K562 (cell line): Measurements from ENCODE around the gene PHLDB1. TPM values are rescaled to one million over a fixed set of nuclear protein-coding genes. Genes with fewer than 3 reads are reported as not detected.

ENCODE experiments used
- ATF7 ChIP-seq: fragments of 450-650 bp; IDR thresholded peaks from 2 replicates; pipeline ENCODE4 v1.7.1; 2014; ENCODE audit warnings: mild to moderate bottlenecking, moderate library complexity
- HDAC1 ChIP-seq, 2 experiments: fragments of 450-650 bp; IDR thresholded peaks; 2 replicates each; pipeline ENCODE4 v1.6.1; 2016 to 2017; ENCODE audit warnings: inconsistent platforms in 1 of 2, mild to moderate bottlenecking in 1 of 2, moderate library complexity in 1 of 2
- HDAC8 ChIP-seq: fragments of 450-650 bp; IDR thresholded peaks from 2 replicates; pipeline ENCODE4 v1.6.1; 2016; ENCODE audit warnings: mild to moderate bottlenecking, missing genetic modification characterization, moderate library complexity, missing compliant biosample characterization
- HMGN3 ChIP-seq: IDR thresholded peaks from 2 replicates; pipeline ENCODE4 v1.6.1; 2011; ENCODE audit warnings: borderline replicate concordance, low read depth, mild to moderate bottlenecking, mixed read lengths, low read length; ENCODE audit not compliant: insufficient read length; ENCODE audit errors: extremely low read depth
- MEF2D ChIP-seq: conservative IDR thresholded peaks from 2 replicates; pipeline ENCODE4 v1.6.1; 2016; ENCODE audit warnings: low read depth, missing genetic modification characterization, missing compliant biosample characterization
- NONO ChIP-seq, 2 experiments: fragments of 200-400 bp in 1 of 2; fragments of 450-650 bp in 1 of 2; formaldehyde crosslinking in 1 of 2; IDR thresholded peaks; 2 replicates each; pipeline ENCODE4 v1.6.1; 2017; ENCODE audit warnings: low read depth in 2 of 2, mild to moderate bottlenecking in 2 of 2, moderate library complexity in 2 of 2, low read length in 1 of 2
- RBM14 ChIP-seq: fragments of 200-400 bp; formaldehyde crosslinking; IDR thresholded peaks from 2 replicates; pipeline ENCODE4 v1.6.1; 2018; ENCODE audit warnings: low read depth, mild to moderate bottlenecking, low read length, moderate library complexity, borderline replicate concordance; ENCODE audit not compliant: insufficient read depth
- ZBTB7A ChIP-seq: IDR thresholded peaks from 2 replicates; pipeline ENCODE4 v1.6.1; 2011; ENCODE audit warnings: low read depth, mild to moderate bottlenecking, low read length, moderate library complexity, borderline replicate concordance; ENCODE audit not compliant: control insufficient read depth
- ZSCAN32 ChIP-seq: fragments of 450-650 bp; formaldehyde crosslinking; IDR thresholded peaks from 2 replicates; pipeline ENCODE4 v1.4.0; 2020; ENCODE audit warnings: mild to moderate bottlenecking, moderate library complexity
- polyA plus RNA-seq, 8 experiments: library from polyadenylated mRNA; depleted of rRNA in 4 of 8; stranded (reverse) in 5 of 8; unstranded in 3 of 8; fragments of >200 nt; fragmentation: Nextera tagmentation in 2 of 8; fragmentation: Illumina TruSeq in 1 of 8; extraction: Ambion mirVana in 2 of 8; extraction: Trizol in 1 of 8; gene quantifications; 2 replicates each; pipeline versions ENCODE4 v1.2.1 to v1.2.3, GENCODE V29; 2011 to 2014; ENCODE audit warnings: inconsistent platforms in 1 of 8, missing spikeins in 1 of 8
- total RNA-seq, 7 experiments: library from RNA; depleted of rRNA in 6 of 7; stranded (reverse); fragments of >200 nt in 6 of 7; fragmentation: Illumina TruSeq in 2 of 7; extraction: Trizol in 2 of 7; gene quantifications; 2 replicates each; pipeline versions ENCODE4 v1.2.1 to v1.2.3, GENCODE V29; 2011 to 2021; ENCODE audit warnings: low replicate concordance in 1 of 7
- TF ChIP-seq, protein P1 (sequence below), 2 experiments: fragments of 450-650 bp; formaldehyde crosslinking in 1 of 2; IDR thresholded peaks; 2 replicates each; pipeline versions ENCODE4 v1.4.0 to v1.6.1; 2014 to 2020; ENCODE audit warnings: mild to moderate bottlenecking in 2 of 2, borderline replicate concordance in 1 of 2, low read depth in 1 of 2
- TF ChIP-seq, protein P2 (sequence below): fragments of 450-650 bp; IDR thresholded peaks from 2 replicates; pipeline ENCODE4 v1.6.1; 2017; ENCODE audit warnings: antibody characterized with exemption
- TF ChIP-seq, protein P3 (sequence below): sonication (generic); formaldehyde crosslinking; IDR thresholded peaks from 2 replicates; pipeline ENCODE4 v1.8.1; 2023; ENCODE audit warnings: mild to moderate bottlenecking, missing genetic modification reagents, moderate library complexity

PHLDB1 gene
- total and polyA plus RNA-seq, 9 of the 15 experiments (the other 6 are each of a cell fraction or from before 2014, with no cell fraction given) = 2.0 to 28.7 (median 16.2) TPM

DNA sequence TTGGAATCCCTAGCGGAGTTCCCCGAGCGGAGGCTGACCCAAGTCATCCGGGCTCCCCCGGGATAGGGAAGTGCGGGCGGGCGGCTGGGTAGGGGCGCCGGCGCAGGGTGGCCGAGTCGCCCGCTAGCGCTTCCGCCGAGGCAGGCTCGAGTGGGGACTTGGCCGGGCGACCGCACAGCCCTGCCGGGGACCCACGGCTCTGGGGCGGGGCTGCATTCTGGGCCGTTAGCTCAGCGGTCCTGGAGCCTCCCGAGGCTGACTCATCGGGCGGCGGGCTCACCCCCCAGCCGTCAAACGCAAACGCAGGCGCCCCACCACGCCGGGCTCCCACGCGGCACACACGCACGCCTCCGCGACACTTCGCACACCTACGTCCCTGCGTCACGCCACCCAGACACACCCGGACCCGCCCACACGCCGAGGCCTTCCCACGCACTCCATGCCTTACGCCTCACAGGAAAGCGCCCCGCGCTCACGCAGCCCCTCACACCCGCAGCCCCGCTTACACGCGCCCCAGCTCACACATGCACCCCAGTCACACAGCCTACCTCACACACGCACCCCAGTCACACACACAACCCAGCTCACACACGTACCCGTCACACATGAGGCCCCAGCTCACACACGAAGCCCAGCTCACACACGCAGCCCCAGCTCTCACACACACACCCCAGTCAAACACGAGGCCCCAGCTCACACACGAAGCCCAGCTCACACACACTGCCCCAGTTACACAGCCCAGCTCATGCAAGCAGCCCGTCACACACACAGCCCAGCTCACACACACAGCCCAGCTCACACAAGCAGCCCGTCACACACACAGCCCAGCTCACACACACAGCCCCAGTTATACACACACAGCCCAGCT is 1.2 kb downstream of the PHLDB1 start (continued):
- TF ChIP-seq, protein P1, sequence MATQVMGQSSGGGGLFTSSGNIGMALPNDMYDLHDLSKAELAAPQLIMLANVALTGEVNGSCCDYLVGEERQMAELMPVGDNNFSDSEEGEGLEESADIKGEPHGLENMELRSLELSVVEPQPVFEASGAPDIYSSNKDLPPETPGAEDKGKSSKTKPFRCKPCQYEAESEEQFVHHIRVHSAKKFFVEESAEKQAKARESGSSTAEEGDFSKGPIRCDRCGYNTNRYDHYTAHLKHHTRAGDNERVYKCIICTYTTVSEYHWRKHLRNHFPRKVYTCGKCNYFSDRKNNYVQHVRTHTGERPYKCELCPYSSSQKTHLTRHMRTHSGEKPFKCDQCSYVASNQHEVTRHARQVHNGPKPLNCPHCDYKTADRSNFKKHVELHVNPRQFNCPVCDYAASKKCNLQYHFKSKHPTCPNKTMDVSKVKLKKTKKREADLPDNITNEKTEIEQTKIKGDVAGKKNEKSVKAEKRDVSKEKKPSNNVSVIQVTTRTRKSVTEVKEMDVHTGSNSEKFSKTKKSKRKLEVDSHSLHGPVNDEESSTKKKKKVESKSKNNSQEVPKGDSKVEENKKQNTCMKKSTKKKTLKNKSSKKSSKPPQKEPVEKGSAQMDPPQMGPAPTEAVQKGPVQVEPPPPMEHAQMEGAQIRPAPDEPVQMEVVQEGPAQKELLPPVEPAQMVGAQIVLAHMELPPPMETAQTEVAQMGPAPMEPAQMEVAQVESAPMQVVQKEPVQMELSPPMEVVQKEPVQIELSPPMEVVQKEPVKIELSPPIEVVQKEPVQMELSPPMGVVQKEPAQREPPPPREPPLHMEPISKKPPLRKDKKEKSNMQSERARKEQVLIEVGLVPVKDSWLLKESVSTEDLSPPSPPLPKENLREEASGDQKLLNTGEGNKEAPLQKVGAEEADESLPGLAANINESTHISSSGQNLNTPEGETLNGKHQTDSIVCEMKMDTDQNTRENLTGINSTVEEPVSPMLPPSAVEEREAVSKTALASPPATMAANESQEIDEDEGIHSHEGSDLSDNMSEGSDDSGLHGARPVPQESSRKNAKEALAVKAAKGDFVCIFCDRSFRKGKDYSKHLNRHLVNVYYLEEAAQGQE (IDR thresholded peaks at IDR 0.05; ENCODE audit: borderline replicate concordance) = no peak
- TF ChIP-seq, protein P1 (CRISPR knock-in tag; IDR thresholded peaks at IDR 0.05; ENCODE audit: low read depth) = peak; percentile 48; the same call in 1 of the 2 replicates
- TF ChIP-seq, protein P2, sequence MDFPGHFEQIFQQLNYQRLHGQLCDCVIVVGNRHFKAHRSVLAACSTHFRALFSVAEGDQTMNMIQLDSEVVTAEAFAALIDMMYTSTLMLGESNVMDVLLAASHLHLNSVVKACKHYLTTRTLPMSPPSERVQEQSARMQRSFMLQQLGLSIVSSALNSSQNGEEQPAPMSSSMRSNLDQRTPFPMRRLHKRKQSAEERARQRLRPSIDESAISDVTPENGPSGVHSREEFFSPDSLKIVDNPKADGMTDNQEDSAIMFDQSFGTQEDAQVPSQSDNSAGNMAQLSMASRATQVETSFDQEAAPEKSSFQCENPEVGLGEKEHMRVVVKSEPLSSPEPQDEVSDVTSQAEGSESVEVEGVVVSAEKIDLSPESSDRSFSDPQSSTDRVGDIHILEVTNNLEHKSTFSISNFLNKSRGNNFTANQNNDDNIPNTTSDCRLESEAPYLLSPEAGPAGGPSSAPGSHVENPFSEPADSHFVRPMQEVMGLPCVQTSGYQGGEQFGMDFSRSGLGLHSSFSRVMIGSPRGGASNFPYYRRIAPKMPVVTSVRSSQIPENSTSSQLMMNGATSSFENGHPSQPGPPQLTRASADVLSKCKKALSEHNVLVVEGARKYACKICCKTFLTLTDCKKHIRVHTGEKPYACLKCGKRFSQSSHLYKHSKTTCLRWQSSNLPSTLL = peak; percentile 72
- TF ChIP-seq HDAC1 (IDR thresholded peaks at IDR 0.05) (peak in 1 of 2 experiments; percentile 96; a peak in 2 of 4 replicates), ZBTB7A (peak; percentile 69; the same call in 1 of the 2 replicates), ZSCAN32 (CRISPR knock-in tag) (peak; percentile 25; the same call in 1 of the 2 replicates), NONO (IDR thresholded peaks at IDR 0.05; ENCODE audit: low read depth in 2 of 2, low read length in 1 of 2) (peak in 1 of 2 experiments; percentile 24; a peak in 1 of 4 replicates), HDAC8 (0 out of 2 replicates have a peak, but pooled peaks have one; percentile 47), HMGN3 (peak; percentile 90), ATF7 (peak; percentile 57; the same call in 1 of the 2 replicates), RBM14 (0 out of 2 replicates have a peak, but pooled peaks have one; percentile 5), MEF2D (peak; percentile 68; the same call in 1 of the 2 replicates)
- TF ChIP-seq, protein P3, sequence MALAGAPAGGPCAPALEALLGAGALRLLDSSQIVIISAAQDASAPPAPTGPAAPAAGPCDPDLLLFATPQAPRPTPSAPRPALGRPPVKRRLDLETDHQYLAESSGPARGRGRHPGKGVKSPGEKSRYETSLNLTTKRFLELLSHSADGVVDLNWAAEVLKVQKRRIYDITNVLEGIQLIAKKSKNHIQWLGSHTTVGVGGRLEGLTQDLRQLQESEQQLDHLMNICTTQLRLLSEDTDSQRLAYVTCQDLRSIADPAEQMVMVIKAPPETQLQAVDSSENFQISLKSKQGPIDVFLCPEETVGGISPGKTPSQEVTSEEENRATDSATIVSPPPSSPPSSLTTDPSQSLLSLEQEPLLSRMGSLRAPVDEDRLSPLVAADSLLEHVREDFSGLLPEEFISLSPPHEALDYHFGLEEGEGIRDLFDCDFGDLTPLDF (CRISPR knock-in tag) = 0 out of 2 replicates have a peak, but pooled peaks have one; percentile 33
